ENCODE measurements around the gene TMEM239. TPM values are rescaled to one million over a fixed set of nuclear protein-coding genes. Genes with fewer than 3 reads are reported as not detected.

The TMEM239 gene
- total RNA-seq, 4 donors from 2014 or later: not detected

DNA sequence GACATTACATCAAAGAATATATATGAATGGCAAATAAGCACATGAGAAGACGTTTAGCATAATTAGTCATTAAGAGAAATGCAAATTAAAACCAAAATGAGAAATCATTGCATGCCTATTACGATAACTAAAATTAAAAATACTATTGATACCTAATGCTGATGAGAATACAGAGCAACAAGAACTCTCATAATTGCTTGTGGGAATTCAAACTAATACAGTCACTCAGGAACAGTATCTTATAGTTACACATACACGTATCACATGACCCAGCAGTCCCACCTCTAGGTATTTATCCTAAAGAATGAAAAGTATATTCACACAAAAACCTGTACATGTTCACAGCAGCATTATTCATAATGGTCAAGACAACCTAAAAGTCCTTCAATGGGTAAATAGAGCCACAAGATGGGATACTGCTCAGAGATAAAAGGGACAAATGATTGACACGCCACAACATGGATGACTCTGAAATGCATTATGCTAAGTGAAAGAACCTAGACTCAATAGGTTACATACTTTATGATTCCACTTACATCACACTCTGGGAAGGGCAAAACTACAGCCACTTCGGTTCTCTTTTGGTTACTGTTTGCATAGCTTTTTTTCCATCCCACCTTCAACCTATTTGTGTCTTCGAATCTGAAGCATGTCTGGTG lies 32.1 kb upstream of the TMEM239 start:
- in situ Hi-C loops (cut with MboI; ENCODE audit: low sequenced_read_pairs in 4 of 4) (no loop called here), intact Hi-C loops (cut with DNase I; ENCODE audit: low total_unique reads) (no loop called here)
- H3K27ac ChIP-seq: no peak overlapping the region
- TF ChIP-seq CTCF (IDR thresholded peaks at IDR 0.05 in 4 of 5, conservative IDR thresholded peaks at IDR 0.05 in 1 of 5) (no peak), POLR2A (IDR thresholded peaks at IDR 0.05) (no peak)
- H3K4me3 ChIP-seq: no peak overlapping the region
- DNase-seq (no peak), ATAC-seq (no peak)
- H3K27me3 ChIP-seq: peaks cover 0 to 2% (median 0%) of the 10 kb centered on the region in 3 donors
- H3K4me1 ChIP-seq: no peaks in the 10 kb centered on the region
- H3K36me3 ChIP-seq: no peaks in the 10 kb centered on the region
- H3K9me3 ChIP-seq: no peaks in the 10 kb centered on the region

- Histone ChIP-seq H3K27me3 (peaks cover 8 to 20% (median 13%) of the 10 kb centered on the region in 3 donors), H3K4me3 (no peak overlapping the region), H3K9me3 (no peaks in the 10 kb centered on the region), H3K27ac (no peak overlapping the region), H3K4me1 (no peaks in the 10 kb centered on the region), H3K36me3 (no peaks in the 10 kb centered on the region)
- in situ Hi-C loops (cut with MboI; ENCODE audit: low sequenced_read_pairs in 4 of 4) (no loop called here), intact Hi-C loops (cut with DNase I; ENCODE audit: low total_unique reads) (no loop called here)
- DNase-seq: no peak
- ATAC-seq: no peak
- TF ChIP-seq CTCF (IDR thresholded peaks at IDR 0.05 in 4 of 5, conservative IDR thresholded peaks at IDR 0.05 in 1 of 5) (no peak), POLR2A (IDR thresholded peaks at IDR 0.05) (no peak)
These were observed 22.7 kb upstream of the TMEM239 start for GRCh38 chr20:2793471-2793870.

DNA sequence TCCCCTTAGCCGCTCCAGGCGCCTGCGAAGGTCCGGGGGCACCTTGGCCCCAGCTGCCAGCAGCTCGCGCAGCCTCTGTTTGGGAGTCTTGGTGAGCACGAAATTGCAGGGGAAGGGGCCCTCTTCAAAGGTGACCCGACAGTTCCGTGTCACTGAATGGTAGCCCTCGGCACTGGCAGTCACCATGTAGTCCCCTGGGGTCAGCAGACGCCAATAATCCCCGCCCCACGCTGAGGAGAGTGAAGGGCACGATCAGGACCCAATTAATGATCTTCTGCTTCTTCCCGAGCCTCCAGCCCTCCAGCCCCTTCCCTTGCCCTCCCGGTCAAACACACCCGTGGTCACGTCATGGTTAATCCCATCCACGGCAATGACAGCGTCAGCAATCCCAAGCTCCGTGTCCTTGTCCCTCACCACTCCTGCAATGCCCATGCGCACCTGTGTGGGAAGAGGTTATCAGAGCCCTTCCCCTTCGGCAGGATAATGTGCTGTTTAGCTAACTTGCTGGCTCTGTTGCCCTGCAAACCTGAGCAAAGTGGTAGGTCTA lies 21.9 kb upstream of the TMEM239 start:
- no peak overlapping the region for H3K27ac ChIP-seq
- intact Hi-C loops (cut with DNase I; ENCODE audit: low total_unique reads): no loop called here
- DNase-seq (no peak), ATAC-seq (no peak)
- TF ChIP-seq POLR2A (IDR thresholded peaks at IDR 0.05) (no peak), CTCF (IDR thresholded peaks at IDR 0.05 in 4 of 5, conservative IDR thresholded peaks at IDR 0.05 in 1 of 5) (no peak)
- H3K36me3 ChIP-seq: no peaks in the 10 kb centered on the region
- no peaks in the 10 kb centered on the region for H3K9me3 ChIP-seq
- no peaks in the 10 kb centered on the region for H3K4me1 ChIP-seq
- in situ Hi-C loops (cut with MboI; ENCODE audit: low sequenced_read_pairs in 4 of 4): no loop called here
- peaks cover 15 to 28% (median 19%) of the 10 kb centered on the region in 3 donors for H3K27me3 ChIP-seq
- H3K4me3 ChIP-seq: no peak overlapping the region

- H3K27ac ChIP-seq: no peak overlapping the region
- H3K27me3 ChIP-seq: peaks cover 22 to 33% (median 25%) of the 10 kb centered on the region in 3 donors
- no peak overlapping the region for H3K4me3 ChIP-seq
- peaks cover 0 to 5% of the 10 kb centered on the region in 2 donors for H3K4me1 ChIP-seq
- no peak for DNase-seq
- no peak for TF ChIP-seq CTCF (IDR thresholded peaks at IDR 0.05 in 4 of 5, conservative IDR thresholded peaks at IDR 0.05 in 1 of 5)
- TF ChIP-seq POLR2A (IDR thresholded peaks at IDR 0.05): no peak
- in situ Hi-C loops (cut with MboI; ENCODE audit: low sequenced_read_pairs in 4 of 4) (no loop called here), intact Hi-C loops (cut with DNase I; ENCODE audit: low total_unique reads) (no loop called here)
- H3K36me3 ChIP-seq: no peaks in the 10 kb centered on the region
- ATAC-seq: no peak
- H3K9me3 ChIP-seq: no peaks in the 10 kb centered on the region
These were observed 21.2 kb upstream of the TMEM239 start for GRCh38 chr20:2794866-2795447.
